ENCODE measurements around the gene IQSEC1. TPM values are rescaled to one million over a fixed set of nuclear protein-coding genes. Genes with fewer than 3 reads are reported as not detected.

Gene IQSEC1
- total and polyA plus RNA-seq, 9 of the 15 experiments (the other 6 are each of a cell fraction or from before 2014, with no cell fraction given): 0.56 to 39.0 (median 6.8) TPM

- TF ChIP-seq E2F8 (IDR thresholded peaks at IDR 0.05; ENCODE audit: low read depth, partially characterized antibody) (no peak), PML (IDR thresholded peaks at IDR 0.05; ENCODE audit: low read length) (0 out of 2 replicates have a peak, but pooled peaks have one; percentile 21), RBM14 (IDR thresholded peaks at IDR 0.05; ENCODE audit: borderline replicate concordance, insufficient read depth, low read depth, low read length) (no peak), GATAD2A (IDR thresholded peaks at IDR 0.05) (no peak), TFAP4 (CRISPR knock-in tag; IDR thresholded peaks at IDR 0.05; ENCODE audit: borderline replicate concordance) (peak; percentile 30; the same call in 1 of the 2 replicates), XRCC5 (IDR thresholded peaks at IDR 0.05; ENCODE audit: low read depth, low read length) (no peak), TRIM28 (IDR thresholded peaks at IDR 0.05) (no peak), LEF1 (IDR thresholded peaks at IDR 0.05) (no peak), RCOR1 (IDR thresholded peaks at IDR 0.05; ENCODE audit: borderline replicate concordance in 1 of 2, low read depth in 2 of 2, low read length in 2 of 2) (peak in 1 of 2 experiments; percentile 74; a peak in 1 of 4 replicates), C11orf30 (IDR thresholded peaks at IDR 0.05; ENCODE audit: low read depth) (no peak), HES1 (IDR thresholded peaks at IDR 0.05; ENCODE audit: low read depth) (no peak), PTBP1 (IDR thresholded peaks at IDR 0.05; ENCODE audit: low read depth, low read length) (no peak), ZNF79 (CRISPR knock-in tag; IDR thresholded peaks at IDR 0.05; ENCODE audit: low read depth) (no peak), EP400 (IDR thresholded peaks at IDR 0.05) (no peak), ZNF780A (CRISPR knock-in tag; IDR thresholded peaks at IDR 0.05) (no peak), NCOA6 (IDR thresholded peaks at IDR 0.05) (no peak), CXXC5 (CRISPR knock-in tag; IDR thresholded peaks at IDR 0.05) (peak; percentile 31; the same call in 1 of the 2 replicates), RNF219 (CRISPR knock-in tag; IDR thresholded peaks at IDR 0.05) (no peak)
These were observed 8.6 kb upstream of the IQSEC1 start (continued) for GRCh38 chr3:13081603-13082360.
